ENCODE data around the gene SLC38A3. TPM values are rescaled to one million over a fixed set of nuclear protein-coding genes. Genes with fewer than 3 reads are reported as not detected.
A peak's percentile ranks its signal among the peaks of the same experiment; 100 is the strongest.

The SLC38A3 gene
- total and polyA plus RNA-seq, 2 of the 8 experiments (the other 6 are each of a cell fraction or from before 2014, with no cell fraction given) = 1.2 to 3.7 TPM

- TF ChIP-seq, protein P1, sequence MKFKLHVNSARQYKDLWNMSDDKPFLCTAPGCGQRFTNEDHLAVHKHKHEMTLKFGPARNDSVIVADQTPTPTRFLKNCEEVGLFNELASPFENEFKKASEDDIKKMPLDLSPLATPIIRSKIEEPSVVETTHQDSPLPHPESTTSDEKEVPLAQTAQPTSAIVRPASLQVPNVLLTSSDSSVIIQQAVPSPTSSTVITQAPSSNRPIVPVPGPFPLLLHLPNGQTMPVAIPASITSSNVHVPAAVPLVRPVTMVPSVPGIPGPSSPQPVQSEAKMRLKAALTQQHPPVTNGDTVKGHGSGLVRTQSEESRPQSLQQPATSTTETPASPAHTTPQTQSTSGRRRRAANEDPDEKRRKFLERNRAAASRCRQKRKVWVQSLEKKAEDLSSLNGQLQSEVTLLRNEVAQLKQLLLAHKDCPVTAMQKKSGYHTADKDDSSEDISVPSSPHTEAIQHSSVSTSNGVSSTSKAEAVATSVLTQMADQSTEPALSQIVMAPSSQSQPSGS (IDR thresholded peaks at IDR 0.05; ENCODE audit: low read length) = no peak
- TF ChIP-seq NANOG (IDR thresholded peaks at IDR 0.05; ENCODE audit: insufficient read depth, low read depth, low read length, poor library complexity, severe bottlenecking) (peak; percentile 18), SP4 (IDR thresholded peaks at IDR 0.05; ENCODE audit: low read length) (0 out of 2 replicates have a peak, but pooled peaks have one; percentile 57), RBBP5 (IDR thresholded peaks at IDR 0.05; ENCODE audit: borderline replicate concordance, low read depth, low read length) (peak; percentile 91), CTBP2 (IDR thresholded peaks at IDR 0.05; ENCODE audit: borderline replicate concordance, insufficient read depth, insufficient read length, low read length) (peak; percentile 46), KDM1A (IDR thresholded peaks at IDR 0.05; ENCODE audit: borderline replicate concordance, low read length) (peak; percentile 11; the same call in 1 of the 2 replicates), SP1 (IDR thresholded peaks at IDR 0.05; ENCODE audit: low read depth, low read length) (peak; percentile 85), TCF12 (IDR thresholded peaks at IDR 0.05; ENCODE audit: low read depth, low read length) (0 out of 2 replicates have a peak, but pooled peaks have one; percentile 48), RFX5 (IDR thresholded peaks at IDR 0.05; ENCODE audit: borderline replicate concordance, low read depth, low read length) (no peak), SIX5 (IDR thresholded peaks at IDR 0.05; ENCODE audit: low read depth, low read length) (no peak), RXRA (IDR thresholded peaks at IDR 0.05; ENCODE audit: insufficient read depth, low read depth, low read length) (0 out of 2 replicates have a peak, but pooled peaks have one; percentile 68), BRCA1 (IDR thresholded peaks at IDR 0.05; ENCODE audit: low read depth, low read length) (no peak)
Observed at GRCh38 chr3:50241163-50241562, 36.1 kb downstream of the SLC38A3 start (continued).

Data from H1 (cell line).